HG03520 (cell line): ENCODE measurements around the gene VDAC1.

Source experiments
- ATAC-seq: cut with Tn5 transposase; IDR thresholded peaks from one replicate; pipeline ENCODE4 v1.9.1; 2021; ENCODE audit warnings: mild to moderate bottlenecking, moderate library complexity; ENCODE audit not compliant: unreplicated experiment

Gene VDAC1

GRCh38 chr5:133930061-133930812 is 74.5 kb downstream of the VDAC1 start:
- peak; percentile 47 for ATAC-seq

GRCh38 chr5:133928587-133929393 is 76.0 kb downstream of the VDAC1 start:
- peak; percentile 34 for ATAC-seq

- no peak for ATAC-seq
Measured at GRCh38 chr5:133927300-133928180, 77.2 kb downstream of the VDAC1 start.

- no peak for ATAC-seq
Measured at GRCh38 chr5:133926489-133927299, 78.1 kb downstream of the VDAC1 start.

GRCh38 chr5:133925866-133926488 is 78.8 kb downstream of the VDAC1 start:
- ATAC-seq, result no peak

GRCh38 chr5:133925269-133925668 is 79.5 kb downstream of the VDAC1 start:
- ATAC-seq, result no peak

- ATAC-seq, result no peak
Measured at GRCh38 chr5:133924221-133924920, 80.4 kb downstream of the VDAC1 start.

GRCh38 chr5:133921979-133922378 is 82.8 kb downstream of the VDAC1 start:
- ATAC-seq, result no peak
